GM21423 (cell line): ENCODE results near the gene PCDHGA3.
"Not testable (repeated sequence)": the region's sequence is repeated elsewhere in the genome, so short reads cannot be mapped to it uniquely, and the experiment has no call there.

Source experiments
- ATAC-seq: cut with Tn5 transposase; IDR thresholded peaks from one replicate; pipeline ENCODE4 v1.9.1; 2021; ENCODE audit warnings: mild to moderate bottlenecking, moderate library complexity; ENCODE audit not compliant: unreplicated experiment

The PCDHGA3 gene

DNA sequence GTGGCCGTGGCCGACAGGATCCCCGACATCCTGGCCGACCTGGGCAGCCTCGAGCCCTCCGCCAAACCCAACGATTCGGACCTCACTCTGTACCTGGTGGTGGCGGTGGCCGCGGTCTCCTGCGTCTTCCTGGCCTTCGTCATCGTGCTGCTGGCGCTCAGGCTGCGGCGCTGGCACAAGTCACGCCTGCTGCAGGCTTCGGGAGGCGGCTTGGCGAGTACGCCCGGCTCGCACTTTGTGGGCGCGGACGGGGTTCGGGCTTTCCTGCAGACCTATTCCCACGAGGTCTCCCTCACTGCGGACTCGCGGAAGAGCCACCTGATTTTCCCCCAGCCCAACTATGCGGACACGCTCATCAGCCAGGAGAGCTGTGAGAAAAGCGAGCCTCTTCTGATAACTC lies 2.4 kb downstream of the PCDHGA3 start:
- not testable (repeated sequence) for ATAC-seq

- peak; percentile 53 for ATAC-seq
Measured at GRCh38 chr5:141349917-141350619, 6.4 kb downstream of the PCDHGA3 start, which contains the start of gene PCDHGB1. Gene PCDHGB1 (plus strand): TSS chr5:141350099. CDS start chr5:141350261, 162 bp downstream.

DNA sequence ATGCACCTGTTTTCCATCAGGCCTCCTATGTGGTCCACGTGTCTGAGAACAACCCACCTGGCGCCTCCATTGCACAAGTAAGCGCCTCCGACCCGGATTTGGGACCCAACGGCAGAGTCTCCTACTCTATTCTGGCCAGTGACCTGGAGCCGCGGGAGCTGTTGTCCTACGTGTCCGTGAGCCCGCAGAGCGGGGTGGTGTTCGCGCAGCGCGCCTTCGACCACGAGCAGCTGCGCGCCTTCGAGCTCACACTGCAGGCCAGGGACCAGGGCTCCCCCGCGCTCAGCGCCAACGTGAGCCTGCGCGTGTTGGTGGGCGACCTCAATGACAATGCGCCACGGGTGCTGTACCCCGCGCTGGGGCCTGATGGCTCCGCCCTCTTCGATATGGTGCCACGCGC lies 8.0 kb downstream of the PCDHGA3 start:
- ATAC-seq: no peak

DNA sequence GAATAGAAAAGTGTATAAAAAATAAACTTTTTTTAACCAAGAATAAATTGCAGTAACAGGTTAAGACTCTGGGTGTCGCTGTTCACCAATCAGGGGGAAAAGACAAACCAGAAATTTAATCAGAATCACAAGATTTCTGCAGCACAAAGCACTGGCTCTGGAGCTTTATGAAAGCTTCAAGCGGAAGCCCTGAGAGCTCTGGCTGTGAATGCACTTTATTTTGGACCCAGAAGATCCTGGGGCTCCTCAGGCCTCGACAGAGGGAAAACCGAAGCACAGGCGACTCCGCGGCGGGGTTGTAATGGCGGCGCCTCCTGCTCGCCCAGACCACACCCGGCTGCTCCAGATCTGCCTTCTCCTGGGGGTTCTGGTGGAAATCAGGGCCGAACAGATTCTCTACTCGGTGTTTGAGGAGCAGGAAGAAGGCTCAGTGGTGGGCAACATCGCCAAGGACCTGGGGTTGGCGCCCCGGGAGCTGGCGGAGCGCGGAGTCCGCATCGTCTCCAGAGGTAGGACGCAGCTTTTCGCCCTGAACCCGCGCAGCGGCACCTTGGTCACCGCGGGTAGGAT lies 11.4 kb downstream of the PCDHGA3 start, which contains the start of gene PCDHGA4:
Gene PCDHGA4, plus strand, starts transcription at position 122 of the 570 bp plus-strand sequence. Its CDS starts 87 bp downstream, at position 209.
- no peak for ATAC-seq

GRCh38 chr5:141355641-141356040 lies 12.0 kb downstream of the PCDHGA3 start:
- ATAC-seq: no peak

- ATAC-seq: no peak
Measured at GRCh38 chr5:141356133-141356532, 12.5 kb downstream of the PCDHGA3 start.

GRCh38 chr5:141356950-141357349 lies 13.3 kb downstream of the PCDHGA3 start:
- ATAC-seq: no peak

DNA sequence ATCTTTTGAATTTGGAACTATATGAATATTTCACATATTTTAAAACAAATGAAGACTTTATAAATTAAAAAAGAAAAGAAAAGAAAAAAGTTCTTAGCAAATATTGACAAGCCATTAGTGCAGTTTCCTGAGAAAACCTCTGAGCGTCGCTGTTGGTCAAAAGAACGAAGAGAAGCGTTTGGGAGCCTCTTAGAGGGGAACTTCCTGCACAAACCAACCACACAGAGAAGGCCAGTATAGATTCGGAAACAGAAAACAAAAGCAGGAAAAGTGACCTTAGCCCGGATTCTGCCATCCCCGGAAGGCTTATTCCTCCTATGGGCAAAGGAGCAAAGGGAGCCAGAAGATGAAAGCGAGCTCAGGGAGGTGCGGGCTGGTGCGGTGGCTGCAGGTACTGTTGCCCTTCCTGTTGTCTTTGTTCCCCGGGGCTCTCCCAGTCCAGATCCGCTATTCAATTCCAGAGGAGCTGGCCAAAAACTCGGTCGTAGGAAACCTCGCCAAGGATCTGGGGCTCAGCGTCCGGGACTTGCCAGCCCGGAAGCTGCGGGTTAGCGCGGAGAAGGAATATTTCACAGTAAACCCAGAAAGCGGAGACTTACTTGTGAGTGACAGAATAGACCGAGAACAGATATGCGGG lies 16.3 kb downstream of the PCDHGA3 start, which contains the start of gene PCDHGB2:
Gene PCDHGB2, plus strand, starts transcription at position 205 of the 637 bp plus-strand sequence. Its CDS starts 142 bp downstream, at position 347.
- peak; percentile 63 for ATAC-seq

DNA sequence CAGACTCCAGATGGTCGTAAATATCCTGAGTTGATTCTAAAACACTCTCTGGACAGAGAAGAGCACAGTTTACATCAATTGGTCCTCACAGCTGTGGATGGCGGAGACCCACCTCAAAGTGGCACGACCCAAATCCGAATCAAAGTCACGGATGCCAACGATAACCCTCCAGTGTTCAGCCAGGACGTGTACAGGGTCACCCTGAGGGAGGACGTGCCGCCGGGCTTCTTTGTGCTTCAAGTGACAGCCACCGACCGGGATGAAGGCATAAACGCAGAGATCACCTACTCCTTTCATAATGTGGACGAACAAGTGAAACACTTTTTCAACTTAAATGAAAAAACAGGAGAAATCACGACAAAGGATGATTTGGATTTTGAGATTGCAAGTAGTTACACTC lies 17.1 kb downstream of the PCDHGA3 start:
- no peak for ATAC-seq

- ATAC-seq: no peak
Measured at GRCh38 chr5:141362719-141363118, 19.1 kb downstream of the PCDHGA3 start.

DNA sequence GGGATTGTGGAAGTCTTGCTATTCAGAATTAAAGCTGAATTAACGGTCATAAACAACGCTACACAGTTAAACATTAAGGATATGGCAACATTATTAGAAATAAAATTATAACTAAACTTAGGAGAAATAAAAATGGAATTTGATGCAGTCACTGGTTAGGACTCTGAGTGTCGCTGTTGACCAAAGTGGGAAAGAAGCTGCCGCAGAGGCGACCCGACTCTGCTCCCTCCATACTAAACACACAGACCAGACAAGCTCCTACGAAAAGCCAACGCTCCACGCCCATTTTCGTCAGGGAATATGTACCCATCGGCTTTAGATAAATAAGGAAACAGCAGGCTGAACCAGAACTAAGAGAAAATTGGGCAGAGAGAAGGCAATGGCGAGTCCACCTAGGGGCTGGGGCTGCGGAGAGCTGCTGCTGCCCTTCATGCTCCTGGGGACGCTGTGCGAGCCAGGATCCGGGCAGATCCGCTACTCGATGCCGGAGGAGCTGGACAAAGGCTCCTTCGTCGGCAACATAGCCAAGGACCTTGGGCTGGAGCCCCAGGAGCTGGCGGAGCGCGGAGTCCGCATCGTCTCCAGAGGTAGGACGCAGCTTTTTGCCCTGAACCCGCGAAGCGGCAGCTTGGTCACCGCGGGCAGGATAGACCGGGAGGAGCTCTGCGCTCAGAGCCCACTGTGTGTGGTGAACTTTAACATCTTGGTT lies 20.5 kb downstream of the PCDHGA3 start, which contains the start of gene PCDHGA5:
Gene PCDHGA5, plus strand, starts transcription at position 211 of the 709 bp plus-strand sequence. Its CDS starts 169 bp downstream, at position 380.
- ATAC-seq: no peak

- ATAC-seq: no peak
Measured at GRCh38 chr5:141366016-141366896, 22.6 kb downstream of the PCDHGA3 start.

DNA sequence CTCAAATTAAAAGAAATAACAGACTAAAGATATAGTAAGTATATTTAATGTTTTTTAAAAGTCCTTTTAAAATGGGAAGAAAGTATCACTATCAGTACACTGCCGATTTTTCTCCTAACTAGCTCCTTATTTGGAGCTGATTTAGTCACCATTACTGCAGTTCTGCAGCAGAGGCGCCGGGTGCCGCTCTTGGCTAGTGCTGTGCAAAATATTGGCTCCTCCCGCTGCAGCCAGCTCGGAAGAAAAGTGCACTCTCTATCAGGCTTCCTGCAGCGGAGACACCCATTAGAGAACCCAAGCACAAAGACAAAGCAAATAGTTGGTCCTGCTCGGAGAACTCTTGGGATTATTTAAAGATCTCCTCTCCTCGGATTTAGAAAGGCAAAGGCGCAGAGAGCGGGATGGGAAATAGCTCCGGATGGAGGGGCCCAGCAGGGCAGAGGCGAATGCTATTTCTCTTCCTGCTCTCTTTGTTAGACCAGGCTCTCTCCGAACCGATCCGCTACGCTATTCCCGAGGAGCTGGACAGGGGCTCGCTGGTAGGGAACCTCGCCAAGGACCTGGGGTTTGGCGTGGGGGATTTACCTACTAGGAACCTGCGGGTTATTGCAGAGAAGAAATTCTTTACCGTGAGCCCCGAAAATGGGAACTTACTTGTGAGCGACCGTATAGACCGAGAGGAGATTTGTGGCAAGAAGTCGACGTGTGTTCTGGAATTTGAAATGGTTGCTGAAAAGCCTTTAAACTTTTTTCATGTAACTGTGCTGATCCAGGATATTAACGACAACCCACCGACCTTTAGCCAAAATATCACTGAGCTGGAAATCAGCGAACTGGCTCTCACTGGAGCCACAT lies 26.6 kb downstream of the PCDHGA3 start, which contains the start of gene PCDHGB3:
Gene PCDHGB3, plus strand, starts transcription at position 249 of the 855 bp plus-strand sequence. Its CDS starts 153 bp downstream, at position 402.
- peak; percentile 94 for ATAC-seq

GRCh38 chr5:141371572-141372475 lies 28.2 kb downstream of the PCDHGA3 start:
- ATAC-seq: no peak

- ATAC-seq: no peak
Measured at GRCh38 chr5:141373673-141374317, 30.2 kb downstream of the PCDHGA3 start, which contains the start of gene PCDHGA6. Gene PCDHGA6 (plus strand): TSS chr5:141373891. CDS start chr5:141374084, 193 bp downstream.

DNA sequence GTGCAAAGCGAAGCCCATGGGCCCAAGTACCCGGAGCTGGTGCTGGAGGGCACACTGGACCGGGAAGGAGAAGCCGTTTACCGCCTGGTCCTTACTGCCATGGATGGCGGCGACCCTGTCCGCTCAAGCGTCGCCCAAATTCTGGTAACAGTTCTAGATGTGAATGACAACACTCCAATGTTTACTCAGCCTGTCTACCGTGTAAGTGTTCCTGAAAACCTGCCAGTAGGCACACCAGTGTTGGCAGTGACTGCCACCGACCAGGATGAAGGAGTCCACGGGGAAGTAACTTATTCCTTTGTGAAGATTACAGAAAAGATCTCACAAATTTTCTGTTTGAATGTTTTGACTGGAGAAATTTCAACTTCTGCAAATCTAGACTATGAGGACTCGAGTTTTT lies 31.0 kb downstream of the PCDHGA3 start:
- no peak for ATAC-seq

DNA sequence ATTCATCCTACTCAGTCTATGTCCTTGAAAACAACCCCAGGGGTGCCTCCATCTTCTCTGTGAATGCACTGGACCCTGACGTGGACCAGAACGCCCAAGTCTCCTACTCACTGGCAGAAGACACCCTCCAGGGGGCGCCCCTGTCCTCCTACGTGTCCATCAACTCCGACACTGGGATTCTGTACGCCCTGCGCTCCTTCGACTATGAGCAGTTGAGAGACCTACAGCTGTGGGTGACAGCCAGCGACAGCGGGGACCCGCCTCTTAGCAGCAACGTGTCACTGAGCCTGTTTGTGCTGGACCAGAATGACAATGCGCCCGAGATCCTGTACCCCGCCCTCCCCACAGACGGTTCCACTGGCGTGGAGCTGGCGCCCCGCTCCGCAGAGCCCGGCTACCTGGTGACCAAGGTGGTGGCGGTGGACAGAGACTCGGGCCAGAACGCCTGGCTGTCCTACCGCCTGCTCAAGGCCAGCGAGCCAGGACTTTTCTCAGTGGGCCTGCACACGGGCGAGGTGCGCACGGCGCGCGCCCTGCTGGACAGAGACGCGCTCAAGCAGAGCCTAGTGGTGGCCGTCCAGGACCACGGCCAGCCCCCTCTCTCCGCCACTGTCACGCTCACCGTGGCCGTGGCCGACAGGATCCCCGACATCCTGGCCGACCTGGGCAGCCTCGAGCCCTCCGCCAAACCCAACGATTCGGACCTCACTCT lies 32.0 kb downstream of the PCDHGA3 start:
- ATAC-seq: not testable (repeated sequence)
